Neutrophil (primary cell): Measurements from ENCODE around the gene AEBP1.

ENCODE experiments used
- H3K27ac ChIP-seq: fragments of 200-600 bp; sonication (generic); 2 replicates; pipeline ENCODE4 v1.5.1; 2016; ENCODE audit warnings: mild to moderate bottlenecking, moderate library complexity
- H3K27me3 ChIP-seq: fragments of 200-600 bp; sonication (generic); 2 replicates; pipeline ENCODE4 v1.6.0; 2016; ENCODE audit warnings: mild to moderate bottlenecking
- H3K36me3 ChIP-seq: fragments of 200-600 bp; sonication (generic); 2 replicates; pipeline ENCODE4 v1.5.1; 2017
- H3K4me1 ChIP-seq, 2 experiments: fragments of 200-600 bp in 1 of 2; sonication (generic) in 1 of 2; 1 replicate in 1 of 2; 2 replicates in 1 of 2; pipeline versions ENCODE4 v1.5.1 to v1.6.1; 2013 to 2016; ENCODE audit warnings: low read depth in 1 of 2, low read length in 1 of 2, mild to moderate bottlenecking in 1 of 2, moderate library complexity in 1 of 2; ENCODE audit not compliant: control insufficient read depth in 1 of 2, insufficient read depth in 1 of 2
- H3K4me3 ChIP-seq, 2 experiments: fragments of 200-600 bp in 1 of 2; sonication (generic) in 1 of 2; 1 replicate in 1 of 2; 2 replicates in 1 of 2; pipeline ENCODE4 v1.5.1; 2013 to 2016; ENCODE audit warnings: low read depth in 1 of 2, low read length in 1 of 2, mild to moderate bottlenecking in 1 of 2, moderate library complexity in 1 of 2
- H3K9me3 ChIP-seq: fragments of 200-600 bp; sonication (generic); 2 replicates; pipeline ENCODE4 v1.5.1; 2016
- TF ChIP-seq, protein P1 (sequence below): fragments of 200-600 bp; sonication (generic); IDR thresholded peaks from 2 replicates; pipeline ENCODE4 v1.5.1; 2016; ENCODE audit warnings: antibody characterized with exemption

Gene AEBP1

GRCh38 chr7:44080118-44080517 lies 24.0 kb upstream of the AEBP1 start:
- Histone ChIP-seq H3K27ac (no peak overlapping the region), H3K4me3 (no peak overlapping the region), H3K9me3 (no peaks in the 10 kb centered on the region), H3K4me1 (peaks cover 24 to 25% of the 10 kb centered on the region in 2 experiments), H3K36me3 (peaks cover 56% of the 10 kb centered on the region), H3K27me3 (no peaks in the 10 kb centered on the region)
- TF ChIP-seq, protein P1, sequence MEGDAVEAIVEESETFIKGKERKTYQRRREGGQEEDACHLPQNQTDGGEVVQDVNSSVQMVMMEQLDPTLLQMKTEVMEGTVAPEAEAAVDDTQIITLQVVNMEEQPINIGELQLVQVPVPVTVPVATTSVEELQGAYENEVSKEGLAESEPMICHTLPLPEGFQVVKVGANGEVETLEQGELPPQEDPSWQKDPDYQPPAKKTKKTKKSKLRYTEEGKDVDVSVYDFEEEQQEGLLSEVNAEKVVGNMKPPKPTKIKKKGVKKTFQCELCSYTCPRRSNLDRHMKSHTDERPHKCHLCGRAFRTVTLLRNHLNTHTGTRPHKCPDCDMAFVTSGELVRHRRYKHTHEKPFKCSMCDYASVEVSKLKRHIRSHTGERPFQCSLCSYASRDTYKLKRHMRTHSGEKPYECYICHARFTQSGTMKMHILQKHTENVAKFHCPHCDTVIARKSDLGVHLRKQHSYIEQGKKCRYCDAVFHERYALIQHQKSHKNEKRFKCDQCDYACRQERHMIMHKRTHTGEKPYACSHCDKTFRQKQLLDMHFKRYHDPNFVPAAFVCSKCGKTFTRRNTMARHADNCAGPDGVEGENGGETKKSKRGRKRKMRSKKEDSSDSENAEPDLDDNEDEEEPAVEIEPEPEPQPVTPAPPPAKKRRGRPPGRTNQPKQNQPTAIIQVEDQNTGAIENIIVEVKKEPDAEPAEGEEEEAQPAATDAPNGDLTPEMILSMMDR: no peak

- H3K36me3 ChIP-seq: peaks cover 50% of the 10 kb centered on the region
- no peaks in the 10 kb centered on the region for H3K27me3 ChIP-seq
- H3K4me3 ChIP-seq: peak overlapping the region; percentile 80 to 86
- no peaks in the 10 kb centered on the region for H3K9me3 ChIP-seq
- peaks cover 19 to 21% of the 10 kb centered on the region in 2 experiments for H3K4me1 ChIP-seq
- H3K27ac ChIP-seq: peak overlapping the region; percentile 99
- TF ChIP-seq, protein P1: no peak
These were observed 23.4 kb upstream of the AEBP1 start for GRCh38 chr7:44080686-44081265.

GRCh38 chr7:44081266-44081748 lies 22.8 kb upstream of the AEBP1 start:
- Histone ChIP-seq H3K9me3 (no peaks in the 10 kb centered on the region), H3K27ac (peak overlapping the region; percentile 99), H3K4me1 (peaks cover 19 to 21% of the 10 kb centered on the region in 2 experiments), H3K36me3 (peaks cover 45% of the 10 kb centered on the region), H3K4me3 (peak overlapping the region; percentile 80 to 86), H3K27me3 (no peaks in the 10 kb centered on the region)
- TF ChIP-seq, protein P1: no peak

GRCh38 chr7:44082541-44083207 lies 21.5 kb upstream of the AEBP1 start:
- H3K4me3 ChIP-seq: peak overlapping the region; percentile 75 to 86
- H3K27ac ChIP-seq: peak overlapping the region; percentile 99
- no peaks in the 10 kb centered on the region for H3K27me3 ChIP-seq
- H3K36me3 ChIP-seq: peaks cover 31% of the 10 kb centered on the region
- TF ChIP-seq, protein P1: no peak
- H3K4me1 ChIP-seq: peaks cover 19 to 21% of the 10 kb centered on the region in 2 experiments
- no peaks in the 10 kb centered on the region for H3K9me3 ChIP-seq

GRCh38 chr7:44083796-44084195 lies 20.3 kb upstream of the AEBP1 start:
- TF ChIP-seq, protein P1: no peak
- Histone ChIP-seq H3K9me3 (no peaks in the 10 kb centered on the region), H3K27me3 (no peaks in the 10 kb centered on the region), H3K27ac (no peak overlapping the region), H3K4me1 (peaks cover 19 to 21% of the 10 kb centered on the region in 2 experiments), H3K4me3 (no peak overlapping the region), H3K36me3 (peaks cover 20% of the 10 kb centered on the region)
